Astrocyte (in vitro differentiated cells and primary cell): Measurements from ENCODE around the gene ZNF471.

Source experiments
- CTCF ChIP-seq: IDR thresholded peaks from 2 replicates; pipeline ENCODE4 v1.5.1; 2011; ENCODE audit warnings: low read depth, mild to moderate bottlenecking, inconsistent platforms, low read length, moderate library complexity; ENCODE audit not compliant: insufficient read depth
- EZH2 ChIP-seq: IDR thresholded peaks from 2 replicates; pipeline ENCODE4 v1.6.1; 2012; ENCODE audit warnings: mild to moderate bottlenecking, low read length, inconsistent platforms; ENCODE audit not compliant: insufficient read depth

- TF ChIP-seq CTCF (no peak), EZH2 (no peak)
Measured at GRCh38 chr19:56566904-56567273, 59.2 kb downstream of the ZNF471 start.
